ENCODE data around the gene ST8SIA6.

ST8SIA6 gene

DNA sequence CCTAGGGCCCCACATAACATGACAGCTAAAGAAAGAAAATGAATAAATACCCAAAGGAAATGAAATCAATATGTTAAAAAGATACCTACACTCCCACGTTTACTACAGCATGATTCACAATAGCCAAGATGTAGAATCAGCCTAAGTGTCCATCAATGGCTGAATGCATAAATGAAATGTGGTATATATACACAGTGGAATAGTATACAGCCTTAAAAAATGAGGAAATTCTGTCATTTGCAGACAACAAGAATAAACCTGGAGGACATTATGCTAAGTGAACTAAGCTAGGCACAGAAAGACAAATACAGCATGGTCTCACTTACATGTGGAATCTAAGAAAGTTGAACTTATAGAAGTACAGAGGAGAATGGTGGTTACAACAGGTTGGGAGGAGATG is 102.9 kb downstream of the ST8SIA6 start:
- TF ChIP-seq, protein P1, sequence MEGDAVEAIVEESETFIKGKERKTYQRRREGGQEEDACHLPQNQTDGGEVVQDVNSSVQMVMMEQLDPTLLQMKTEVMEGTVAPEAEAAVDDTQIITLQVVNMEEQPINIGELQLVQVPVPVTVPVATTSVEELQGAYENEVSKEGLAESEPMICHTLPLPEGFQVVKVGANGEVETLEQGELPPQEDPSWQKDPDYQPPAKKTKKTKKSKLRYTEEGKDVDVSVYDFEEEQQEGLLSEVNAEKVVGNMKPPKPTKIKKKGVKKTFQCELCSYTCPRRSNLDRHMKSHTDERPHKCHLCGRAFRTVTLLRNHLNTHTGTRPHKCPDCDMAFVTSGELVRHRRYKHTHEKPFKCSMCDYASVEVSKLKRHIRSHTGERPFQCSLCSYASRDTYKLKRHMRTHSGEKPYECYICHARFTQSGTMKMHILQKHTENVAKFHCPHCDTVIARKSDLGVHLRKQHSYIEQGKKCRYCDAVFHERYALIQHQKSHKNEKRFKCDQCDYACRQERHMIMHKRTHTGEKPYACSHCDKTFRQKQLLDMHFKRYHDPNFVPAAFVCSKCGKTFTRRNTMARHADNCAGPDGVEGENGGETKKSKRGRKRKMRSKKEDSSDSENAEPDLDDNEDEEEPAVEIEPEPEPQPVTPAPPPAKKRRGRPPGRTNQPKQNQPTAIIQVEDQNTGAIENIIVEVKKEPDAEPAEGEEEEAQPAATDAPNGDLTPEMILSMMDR (IDR thresholded peaks at IDR 0.05; ENCODE audit: extremely low read depth, missing control alignments), result no peak

DNA sequence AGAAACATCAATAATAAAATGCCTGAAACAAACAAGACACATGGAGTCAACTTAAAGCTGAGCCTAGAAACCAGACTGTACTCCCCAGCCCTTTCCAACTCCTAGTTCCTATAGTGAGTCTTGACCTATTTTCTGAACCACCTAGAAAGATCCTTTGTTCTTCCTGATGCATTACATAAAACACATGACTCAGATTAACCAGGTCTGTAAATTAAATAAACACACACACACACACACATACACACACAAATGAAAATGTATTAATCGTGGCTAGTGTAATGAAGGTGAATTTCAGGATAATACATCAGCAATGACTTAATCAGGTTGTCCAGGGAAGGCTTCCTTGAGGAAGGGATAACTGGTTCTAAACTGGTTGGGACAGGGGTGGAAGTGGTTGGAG is 104.7 kb downstream of the ST8SIA6 start:
- DNase-seq (ENCODE audit: low spot score), result no peak
- TF ChIP-seq, protein P1 (IDR thresholded peaks at IDR 0.05; ENCODE audit: extremely low read depth, missing control alignments), result no peak

More for the DNA sequence above, 102.9 kb downstream of the ST8SIA6 start:
- DNase-seq (ENCODE audit: low spot score), result no peak

DNA sequence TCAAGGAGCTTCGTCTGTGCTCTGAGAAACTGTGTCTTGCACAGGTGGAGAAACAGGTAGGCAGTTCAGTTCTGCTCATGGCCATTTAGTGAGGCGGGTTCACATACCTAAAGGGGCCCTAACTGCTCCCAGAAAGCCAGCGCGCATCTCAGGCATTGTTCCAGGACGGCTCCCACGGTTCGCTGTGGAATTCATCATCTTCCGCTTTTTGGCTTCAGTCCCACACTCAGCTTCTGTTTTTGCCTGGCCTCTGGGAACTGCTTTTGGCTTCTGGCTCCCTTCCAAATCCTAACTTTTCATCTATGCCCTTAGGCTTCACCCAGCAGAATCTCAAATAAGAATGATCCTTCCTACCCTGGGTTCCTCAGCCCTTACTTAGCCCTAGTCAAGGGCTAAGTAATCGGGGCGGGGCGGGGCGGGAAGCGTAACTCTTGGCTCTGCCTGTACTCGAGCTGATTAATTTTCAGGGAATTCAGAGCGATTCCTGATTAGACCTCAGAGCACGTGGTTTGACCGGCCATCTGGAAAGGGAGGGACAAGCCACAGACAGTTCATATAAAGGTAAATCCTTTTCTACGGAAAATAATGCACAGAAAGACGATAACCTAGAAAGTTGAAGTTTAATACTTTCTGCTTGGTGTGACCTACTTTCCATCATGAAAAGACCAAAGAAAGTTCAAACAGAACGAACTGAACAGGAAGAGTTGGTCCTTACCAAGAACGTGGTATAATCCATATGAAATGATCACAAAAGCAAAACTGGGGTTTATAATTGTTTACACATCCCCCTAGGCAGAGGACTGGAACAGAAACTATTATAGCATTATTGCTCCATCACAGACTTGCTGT is 105.7 kb downstream of the ST8SIA6 start:
- TF ChIP-seq, protein P1 (IDR thresholded peaks at IDR 0.05; ENCODE audit: extremely low read depth, missing control alignments), result no peak
- no peak for DNase-seq (ENCODE audit: low spot score)

DNA sequence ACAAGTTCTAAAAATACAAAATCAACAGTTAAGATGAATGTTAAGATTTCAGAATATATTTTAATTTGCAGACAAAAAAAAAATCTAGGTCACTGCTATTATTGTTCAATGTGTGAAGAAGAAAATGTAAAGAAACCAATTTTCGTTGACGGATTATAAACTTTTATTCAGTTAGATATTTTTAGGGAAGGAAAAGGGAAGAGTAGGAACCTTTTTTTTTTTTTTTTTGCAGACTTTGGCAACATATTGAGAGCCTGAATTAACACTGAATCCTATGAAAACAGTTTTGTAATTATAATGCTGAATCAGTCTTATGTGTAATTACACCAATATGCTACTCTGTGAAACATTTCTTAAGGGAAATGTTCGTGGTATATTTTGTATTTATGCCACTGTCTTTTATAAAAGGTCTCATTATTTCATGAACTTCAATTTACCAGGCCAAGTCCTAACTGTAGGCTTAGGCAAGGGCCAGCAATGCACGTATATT is 106.3 kb downstream of the ST8SIA6 start:
- TF ChIP-seq, protein P1 (IDR thresholded peaks at IDR 0.05; ENCODE audit: extremely low read depth, missing control alignments), result no peak
- no peak for DNase-seq (ENCODE audit: low spot score)

DNA sequence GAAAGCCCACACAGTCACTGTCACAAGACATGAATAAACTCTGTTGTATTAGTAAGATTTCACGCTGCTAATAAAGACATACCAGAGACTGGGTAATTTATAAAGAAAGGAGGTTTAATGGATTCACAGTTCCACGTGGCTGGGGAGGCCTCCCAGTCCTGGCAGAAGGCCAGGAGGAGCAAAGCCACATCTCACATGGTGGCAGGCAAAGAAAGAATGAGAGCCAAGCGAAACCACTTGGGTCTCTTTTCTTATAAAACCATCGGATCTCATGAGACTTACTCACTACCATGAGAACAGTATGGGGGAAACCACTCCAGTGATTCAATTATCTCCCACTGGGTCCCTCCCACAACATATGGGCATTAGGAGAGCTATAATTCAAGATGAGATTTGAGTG is 110.2 kb downstream of the ST8SIA6 start:
- TF ChIP-seq, protein P1 (IDR thresholded peaks at IDR 0.05; ENCODE audit: extremely low read depth, missing control alignments), result no peak
- DNase-seq (ENCODE audit: low spot score), result no peak

DNA sequence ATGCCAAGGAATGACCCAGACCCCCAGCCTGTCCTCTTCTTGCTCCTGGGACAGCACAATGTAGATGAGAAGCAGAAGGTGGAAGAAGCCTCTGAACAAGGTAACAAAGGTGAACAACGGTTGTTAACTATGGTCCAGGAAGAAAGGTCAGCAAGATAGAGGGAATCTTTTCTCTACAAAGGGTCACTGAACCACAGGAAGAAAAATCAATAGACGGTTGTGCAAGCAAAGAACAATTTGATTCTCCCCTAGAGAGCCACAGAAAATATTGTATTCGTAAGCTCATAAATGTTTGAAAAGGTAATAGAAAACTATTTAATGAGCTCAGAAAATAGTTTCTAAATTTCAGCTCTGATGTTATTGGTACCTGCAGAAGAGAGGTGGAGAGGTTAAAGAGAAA is 111.3 kb downstream of the ST8SIA6 start:
- TF ChIP-seq, protein P1 (IDR thresholded peaks at IDR 0.05; ENCODE audit: extremely low read depth, missing control alignments), result no peak
- no peak for DNase-seq (ENCODE audit: low spot score)

DNA sequence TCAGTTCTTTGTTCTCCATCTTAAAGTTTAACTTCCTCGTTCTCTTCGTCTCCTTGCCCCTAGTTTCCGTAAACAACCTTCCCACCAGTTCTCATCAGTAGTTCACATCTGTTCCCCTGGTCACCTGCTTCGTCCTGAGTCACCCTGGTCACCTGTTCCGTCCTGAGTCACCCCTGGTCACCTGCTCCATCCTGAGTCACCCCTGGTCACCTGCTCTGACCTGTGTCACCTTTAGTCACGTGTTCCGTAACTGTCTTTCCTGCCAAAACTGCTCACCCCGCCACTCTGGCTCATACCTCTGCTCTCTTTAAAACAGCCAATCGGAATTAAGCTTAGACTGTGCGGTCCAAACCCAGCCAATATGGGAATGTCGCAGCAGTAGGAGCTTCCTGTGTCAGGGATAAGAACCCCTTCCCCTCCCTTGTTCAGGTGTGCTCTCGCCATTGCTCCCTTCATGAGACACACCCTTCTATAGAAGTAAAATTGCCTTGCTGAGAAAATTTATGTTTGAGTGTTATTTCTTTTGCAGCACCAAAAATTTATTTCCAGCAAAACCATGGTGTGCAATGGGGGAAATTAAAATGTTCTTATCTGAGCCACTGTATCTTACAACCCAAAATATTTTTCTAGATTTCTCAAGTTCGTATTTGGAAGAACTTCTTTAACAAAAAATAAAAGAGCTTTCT is 114.1 kb downstream of the ST8SIA6 start:
- DNase-seq (ENCODE audit: low spot score), result no peak
- TF ChIP-seq, protein P1 (IDR thresholded peaks at IDR 0.05; ENCODE audit: extremely low read depth, missing control alignments), result no peak
